VCaP (cell line): ENCODE results near the gene CFH.

ENCODE experiments used
- H3K27ac ChIP-seq: fragments of 450-650 bp; 2 replicates; pipeline ENCODE4 v1.5.1; 2017
- TF ChIP-seq, protein P1 (sequence below): fragments of 450-650 bp; conservative IDR thresholded peaks from 2 replicates; pipeline ENCODE4 v1.5.1; 2017; ENCODE audit warnings: mild to moderate bottlenecking, moderate library complexity

Gene CFH

DNA sequence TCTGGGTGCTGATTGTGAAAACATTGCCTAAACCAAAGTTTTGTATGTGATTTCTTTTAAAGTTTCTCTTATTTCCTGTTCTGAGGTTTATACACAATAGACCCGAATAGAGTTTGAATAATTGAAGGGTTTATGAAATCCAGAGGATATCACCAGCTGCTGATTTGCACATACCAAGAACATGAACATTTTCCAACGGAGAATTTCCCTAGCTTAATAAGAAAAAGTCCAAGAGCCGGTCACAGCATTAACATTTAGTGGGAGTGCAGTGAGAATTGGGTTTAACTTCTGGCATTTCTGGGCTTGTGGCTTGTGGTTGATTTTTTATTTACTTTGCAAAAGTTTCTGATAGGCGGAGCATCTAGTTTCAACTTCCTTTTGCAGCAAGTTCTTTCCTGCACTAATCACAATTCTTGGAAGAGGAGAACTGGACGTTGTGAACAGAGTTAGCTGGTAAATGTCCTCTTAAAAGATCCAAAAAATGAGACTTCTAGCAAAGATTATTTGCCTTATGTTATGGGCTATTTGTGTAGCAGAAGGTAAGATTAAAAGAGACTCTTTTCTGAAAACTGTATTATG is at the start of gene CFH:
CFH (plus strand) TSS at position 407 of the 579 bp plus-strand sequence; CDS start at position 482, 75 bp downstream.
- no peak within 1 kb of the TSS for H3K27ac ChIP-seq
- TF ChIP-seq, protein P1, sequence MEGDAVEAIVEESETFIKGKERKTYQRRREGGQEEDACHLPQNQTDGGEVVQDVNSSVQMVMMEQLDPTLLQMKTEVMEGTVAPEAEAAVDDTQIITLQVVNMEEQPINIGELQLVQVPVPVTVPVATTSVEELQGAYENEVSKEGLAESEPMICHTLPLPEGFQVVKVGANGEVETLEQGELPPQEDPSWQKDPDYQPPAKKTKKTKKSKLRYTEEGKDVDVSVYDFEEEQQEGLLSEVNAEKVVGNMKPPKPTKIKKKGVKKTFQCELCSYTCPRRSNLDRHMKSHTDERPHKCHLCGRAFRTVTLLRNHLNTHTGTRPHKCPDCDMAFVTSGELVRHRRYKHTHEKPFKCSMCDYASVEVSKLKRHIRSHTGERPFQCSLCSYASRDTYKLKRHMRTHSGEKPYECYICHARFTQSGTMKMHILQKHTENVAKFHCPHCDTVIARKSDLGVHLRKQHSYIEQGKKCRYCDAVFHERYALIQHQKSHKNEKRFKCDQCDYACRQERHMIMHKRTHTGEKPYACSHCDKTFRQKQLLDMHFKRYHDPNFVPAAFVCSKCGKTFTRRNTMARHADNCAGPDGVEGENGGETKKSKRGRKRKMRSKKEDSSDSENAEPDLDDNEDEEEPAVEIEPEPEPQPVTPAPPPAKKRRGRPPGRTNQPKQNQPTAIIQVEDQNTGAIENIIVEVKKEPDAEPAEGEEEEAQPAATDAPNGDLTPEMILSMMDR: no peak

DNA sequence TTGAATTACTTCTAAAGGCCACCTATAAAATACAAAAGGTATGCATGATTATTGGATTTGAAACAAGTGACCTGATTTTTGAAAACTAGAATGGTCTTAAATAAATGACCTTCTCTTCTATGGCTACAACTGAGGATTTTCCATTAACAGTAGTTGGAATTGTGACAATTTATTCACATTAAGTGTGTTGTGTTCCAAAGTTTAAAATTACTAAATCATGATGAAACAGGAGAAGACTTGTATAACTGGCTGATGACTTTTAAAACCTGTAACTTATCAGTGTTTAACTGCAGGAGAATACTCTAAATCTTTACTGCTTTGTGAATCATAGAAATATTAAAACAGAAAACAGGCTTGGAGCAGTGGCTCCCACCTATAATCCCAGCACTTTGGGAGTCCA is 48.2 kb upstream of the CFH start:
- TF ChIP-seq, protein P1: no peak
- H3K27ac ChIP-seq: no peak overlapping the region

DNA sequence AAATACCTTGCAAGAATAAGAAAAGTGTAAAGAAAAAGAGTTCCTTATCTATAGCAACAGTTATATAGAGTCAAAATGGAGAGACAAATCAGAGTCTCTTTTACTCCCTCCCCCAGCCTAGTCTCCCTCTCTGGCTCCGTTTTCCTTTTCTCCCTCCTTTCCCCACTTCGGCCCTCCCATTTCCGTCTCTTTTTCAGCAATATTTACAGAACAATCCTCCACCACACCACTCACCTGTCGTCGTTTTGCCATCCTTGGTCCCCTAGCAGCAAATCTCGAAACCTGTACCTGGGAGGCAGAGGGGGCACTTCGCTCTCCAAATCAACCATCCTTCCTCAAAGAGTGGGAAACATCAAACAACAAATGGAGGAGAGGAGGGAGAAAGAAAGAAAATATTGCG is 43.9 kb upstream of the CFH start:
- H3K27ac ChIP-seq: no peak overlapping the region
- TF ChIP-seq, protein P1: no peak

DNA sequence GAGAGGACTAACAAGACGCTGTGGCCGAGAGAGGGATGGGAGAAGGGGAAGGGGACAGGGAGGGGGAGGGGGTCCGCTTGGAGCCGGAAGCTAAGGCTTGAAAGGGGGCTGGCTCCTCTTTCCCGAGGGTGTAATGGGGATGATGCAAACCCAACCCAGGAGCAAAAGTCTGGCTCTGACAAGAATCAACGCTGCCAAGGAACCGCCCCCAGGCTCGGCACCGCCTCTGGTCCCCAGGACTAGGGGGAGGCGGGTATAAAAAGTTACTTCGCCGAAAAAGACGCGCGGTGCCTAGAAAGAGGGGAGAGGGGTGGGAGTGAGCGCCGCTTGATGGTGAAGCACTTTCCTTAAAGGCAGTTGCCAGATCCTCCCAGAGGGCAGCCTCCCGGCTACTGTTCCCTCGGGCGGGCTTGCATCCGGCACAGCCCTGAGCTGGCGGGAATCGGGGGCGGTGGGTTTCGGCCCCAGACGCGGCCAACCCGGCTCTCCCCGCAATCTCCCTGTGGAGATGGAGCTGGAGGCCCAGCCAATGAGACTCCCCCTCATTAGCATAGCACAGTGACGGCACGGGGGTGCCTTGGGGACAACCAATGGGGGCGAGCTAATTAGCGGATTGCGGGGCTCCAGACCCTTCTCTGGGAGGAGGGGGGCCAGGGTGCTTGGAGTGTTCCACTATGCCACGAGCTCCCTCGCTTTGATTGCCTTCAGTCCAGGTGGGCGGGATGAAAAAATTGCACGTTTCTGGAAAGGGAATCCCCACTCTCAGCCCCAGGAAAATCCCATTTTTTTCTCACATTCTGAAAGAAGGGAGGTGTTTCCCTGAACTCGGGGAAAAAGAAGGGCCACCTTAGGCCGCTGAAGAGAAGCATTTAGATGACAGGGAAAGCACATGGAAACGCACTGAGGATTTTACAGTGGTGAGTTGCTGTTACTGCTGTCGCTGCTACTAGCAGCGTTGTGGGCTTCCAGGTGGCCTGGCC is 43.2 kb upstream of the CFH start, which contains the start of gene KCNT2:
KCNT2 (minus strand) TSS at position 51 of the 980 bp plus-strand sequence. CDS start 131 bp downstream, outside the sequence.
- H3K27ac ChIP-seq: no peak within 1 kb of the TSS
- TF ChIP-seq, protein P1: no peak

DNA sequence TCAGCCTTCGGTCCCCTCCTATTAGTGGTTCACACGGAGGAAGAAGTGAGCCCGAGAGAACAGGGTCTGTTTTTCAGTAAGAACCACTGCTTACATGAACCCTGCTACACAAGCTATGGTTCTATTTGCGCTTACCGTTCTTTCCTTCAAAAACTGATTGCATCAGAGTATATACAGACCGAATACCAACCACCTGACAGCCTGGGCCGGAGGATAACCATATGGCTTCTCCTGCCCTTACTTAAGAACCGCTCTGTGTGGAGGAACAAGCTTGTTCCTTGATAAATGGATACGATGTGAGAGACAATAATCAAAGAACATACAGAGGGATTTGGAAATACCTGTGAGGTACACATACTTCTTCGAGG is 42.5 kb upstream of the CFH start:
- H3K27ac ChIP-seq: no peak overlapping the region
- TF ChIP-seq, protein P1: no peak

DNA sequence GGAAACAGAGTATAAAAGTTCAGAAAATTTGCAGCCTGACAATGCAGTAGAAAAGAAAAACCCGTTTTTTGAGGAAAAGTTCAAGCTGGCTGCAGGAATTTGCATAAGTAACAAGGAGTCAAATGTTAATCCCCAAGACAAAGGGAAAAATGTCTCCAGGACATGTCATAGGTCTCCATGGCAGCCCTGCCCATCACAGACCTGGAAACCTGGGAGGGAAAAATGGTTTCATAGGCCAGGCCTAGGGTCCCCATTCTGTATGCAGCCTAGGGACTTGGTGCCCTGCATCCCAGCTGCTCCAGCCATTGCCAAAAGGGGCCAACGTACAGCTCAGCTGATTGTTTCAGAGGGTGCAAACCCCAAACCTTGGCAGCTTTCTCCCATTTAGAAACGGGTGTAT is 40.0 kb upstream of the CFH start:
- TF ChIP-seq, protein P1: no peak
- H3K27ac ChIP-seq: no peak overlapping the region

DNA sequence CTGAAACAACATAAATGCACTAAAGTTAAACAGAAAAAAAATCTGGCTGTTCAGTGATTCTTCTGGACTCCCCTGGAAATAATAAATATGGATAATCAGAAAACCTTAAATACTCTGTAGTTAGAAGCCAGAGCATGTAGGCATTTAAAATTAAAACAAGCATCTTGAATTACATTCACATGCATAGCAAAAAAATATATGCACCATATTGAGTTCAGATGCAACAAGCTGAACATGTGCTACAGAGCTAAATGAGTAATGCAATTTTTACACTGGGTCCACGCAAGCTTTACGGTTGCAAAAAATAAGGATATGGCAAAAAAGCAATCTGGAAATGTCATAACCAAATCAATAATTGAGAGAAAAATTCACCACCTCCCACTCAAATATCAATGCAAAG is 32.1 kb upstream of the CFH start:
- TF ChIP-seq, protein P1: no peak
- no peak overlapping the region for H3K27ac ChIP-seq
